Stomach (tissue), 9 donors: ENCODE data around the gene ADCY5. TPM values are rescaled to one million over a fixed set of nuclear protein-coding genes. Genes with fewer than 3 reads are reported as not detected.

Experiments used
- DNase-seq, 2 donors: peaks; one replicate each; pipeline versions ENCODE4 v3.0.0 to v3.0.0-alpha.2; 2013 to 2019
- H3K27ac ChIP-seq, 5 donors: fragments of 200-600 bp in 4 of 5; sonication (generic) in 4 of 5; one replicate each; pipeline ENCODE4 v1.5.1; 2013 to 2019; ENCODE audit warnings: mild to moderate bottlenecking in 1 of 5, moderate library complexity in 1 of 5
- H3K27me3 ChIP-seq, 3 donors: fragments of 200-600 bp; sonication (generic); one replicate each; pipeline ENCODE4 v1.5.1; 2017 to 2019; ENCODE audit warnings: mixed run types in 1 of 3
- H3K36me3 ChIP-seq, 4 donors: fragments of 200-600 bp; sonication (generic); 1 replicate in 3 of 4; 2 replicates in 1 of 4; pipeline ENCODE4 v1.5.1; 2016 to 2019
- H3K4me1 ChIP-seq, 4 donors: fragments of 200-600 bp; sonication (generic); one replicate each; pipeline ENCODE4 v1.5.1; 2016 to 2019
- H3K4me3 ChIP-seq, 4 donors: fragments of 200-600 bp; sonication (generic) in 3 of 4; one replicate each; pipeline ENCODE4 v1.5.1; 2016 to 2019; ENCODE audit warnings: mild to moderate bottlenecking in 1 of 4
- H3K9me3 ChIP-seq, 4 donors: fragments of 200-600 bp; sonication (generic); one replicate each; pipeline ENCODE4 v1.5.1; 2016 to 2019
- CTCF ChIP-seq, 7 experiments: fragments of 450-650 bp in 4 of 7; fragments of 200-600 bp in 3 of 7; sonication (generic) in 3 of 7; IDR thresholded peaks; one replicate each; pipeline ENCODE4 v1.5.1; 2016 to 2019; ENCODE audit warnings: antibody characterized with exemption in 7 of 7, control low read depth in 2 of 7, mild to moderate bottlenecking in 1 of 7
- EP300 ChIP-seq: sonication (generic); formaldehyde crosslinking; IDR thresholded peaks from one replicate; pipeline ENCODE4 v1.6.1; 2017; ENCODE audit warnings: antibody characterized with exemption
- POLR2A ChIP-seq, 4 donors: fragments of 450-650 bp; IDR thresholded peaks; one replicate each; pipeline ENCODE4 v1.6.1; 2016; ENCODE audit warnings: antibody characterized with exemption in 4 of 4, control low read depth in 2 of 4, mild to moderate bottlenecking in 1 of 4, moderate library complexity in 1 of 4
- POLR2AphosphoS5 ChIP-seq, 3 donors: sonication (generic); formaldehyde crosslinking; IDR thresholded peaks; one replicate each; pipeline ENCODE4 v1.6.1; 2016; ENCODE audit warnings: antibody characterized with exemption in 3 of 3
- WGBS, 5 donors: extraction: QIAGEN DNeasy Blood & Tissue Kit in 3 of 5; methylation state at CpG; one replicate each; pipeline versions ENCODE4 v1.1.5 to v1.1.7; 2013 to 2018; 5-methylcytosine and 5-hydroxymethylcytosine counted together
- intact Hi-C: fragments of 100-400 bp; cut with DNase I; formaldehyde crosslinking; loops from one replicate; pipeline ENCODE4 v1.15.1; 2023; ENCODE audit warnings: low total_unique reads
- polyA plus RNA-seq, 3 donors: library from polyadenylated mRNA; stranded (reverse); fragments of 200-250 nt; gene quantifications; one replicate each; pipeline ENCODE4 v1.2.3, GENCODE V29; 2013
- total RNA-seq, 5 donors: library from RNA; depleted of rRNA; stranded (reverse); fragments of >200 nt; gene quantifications; one replicate each; pipeline versions ENCODE4 v1.1.0 to v1.2.3, GENCODE V29; 2014 to 2016
- donor health status: healthy with polysubstance abuse.
- donor health status: Bipolar disorder and iron deficiency.
- donor health status: healthy.

ADCY5 gene
- total and polyA plus RNA-seq, 8 donors: 1.8 to 79.9 (median 16.3) TPM

- Histone ChIP-seq H3K4me3 (no peak overlapping the region), H3K4me1 (peaks cover 0 to 64% (median 20%) of the 10 kb centered on the region in 4 donors), H3K9me3 (no peaks in the 10 kb centered on the region), H3K27ac (peak overlapping the region in 4 of 5 donors; percentile 38 to 77 (median 55)), H3K36me3 (no peaks in the 10 kb centered on the region), H3K27me3 (peaks cover 0 to 13% (median 0%) of the 10 kb centered on the region in 3 donors)
- WGBS, 5 donors: 76 to 86% (median 82%) methylated on average over 13 of the region's 13 CpGs
- intact Hi-C loops: no loop called here
- TF ChIP-seq EP300: no peak
- TF ChIP-seq CTCF (IDR thresholded peaks at IDR 0.05): no peak
- TF ChIP-seq POLR2A (IDR thresholded peaks at IDR 0.05): no peak
- no peak for TF ChIP-seq POLR2AphosphoS5 (IDR thresholded peaks at IDR 0.05)
- DNase-seq: no peak
Measured at GRCh38 chr3:123344907-123345594, 103.8 kb downstream of the ADCY5 start.

DNA sequence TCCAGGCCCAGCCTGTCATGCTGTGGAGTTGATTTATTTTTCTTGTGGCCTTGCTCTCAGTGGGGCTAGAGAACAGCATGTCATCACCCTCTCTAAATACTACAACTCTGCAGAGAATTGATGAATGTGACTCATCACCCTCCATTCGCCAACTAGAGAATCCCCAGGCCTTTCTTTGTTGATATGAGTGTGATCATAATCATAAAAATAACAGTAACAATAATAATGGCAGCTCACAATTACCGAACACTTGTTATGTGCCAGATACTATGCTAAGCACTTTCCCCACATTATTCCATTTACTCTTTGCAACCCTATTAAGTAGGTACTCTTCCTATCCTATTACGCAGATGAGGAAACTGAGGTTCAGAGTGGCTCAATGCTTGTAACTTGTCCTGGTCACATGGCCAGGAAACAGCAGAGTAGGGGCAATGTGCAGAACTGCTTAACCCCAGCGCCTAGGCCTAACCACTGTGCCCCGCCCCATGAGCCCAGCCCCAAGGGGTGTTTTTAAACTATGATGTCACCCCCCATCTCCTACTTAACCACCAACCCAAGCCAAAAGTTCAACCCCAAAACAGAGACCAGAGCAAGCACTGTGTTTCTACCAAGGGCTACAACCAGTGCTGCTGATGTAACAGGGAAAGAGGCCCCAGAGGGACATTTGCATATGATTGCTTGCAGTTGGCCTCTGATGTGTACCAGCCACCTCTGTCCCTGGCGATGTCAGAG is 104.5 kb downstream of the ADCY5 start:
- no peak overlapping the region for H3K4me3 ChIP-seq
- DNase-seq: no peak
- no peaks in the 10 kb centered on the region for H3K36me3 ChIP-seq
- H3K27me3 ChIP-seq: peaks cover 0 to 10% (median 0%) of the 10 kb centered on the region in 3 donors
- intact Hi-C loops: no loop called here
- WGBS, 5 donors: 76 to 89% (median 84%) methylated on average over 6 of the region's 6 CpGs
- H3K27ac ChIP-seq: peak overlapping the region in 4 of 5 donors; percentile 53 to 77 (median 62)
- TF ChIP-seq POLR2A (IDR thresholded peaks at IDR 0.05) (no peak), POLR2AphosphoS5 (IDR thresholded peaks at IDR 0.05) (peak in 1 of 3 donors; percentile 61), CTCF (IDR thresholded peaks at IDR 0.05) (no peak)
- H3K9me3 ChIP-seq: no peaks in the 10 kb centered on the region
- peaks cover 0 to 59% (median 20%) of the 10 kb centered on the region in 4 donors for H3K4me1 ChIP-seq

GRCh38 chr3:123343296-123344174 is 105.4 kb downstream of the ADCY5 start:
- Histone ChIP-seq H3K27ac (peak overlapping the region in 4 of 5 donors; percentile 49 to 77 (median 61)), H3K27me3 (peaks cover 0 to 4% (median 0%) of the 10 kb centered on the region in 3 donors), H3K4me3 (no peak overlapping the region), H3K4me1 (peaks cover 0 to 64% (median 26%) of the 10 kb centered on the region in 4 donors), H3K9me3 (no peaks in the 10 kb centered on the region), H3K36me3 (no peaks in the 10 kb centered on the region)
- DNase-seq: no peak
- TF ChIP-seq POLR2A (IDR thresholded peaks at IDR 0.05) (no peak), EP300 (no peak), CTCF (IDR thresholded peaks at IDR 0.05) (no peak), POLR2AphosphoS5 (IDR thresholded peaks at IDR 0.05) (no peak)
- intact Hi-C loops: no loop called here
- 43 to 79% (median 72%) methylated on average over 5 to 15 of the region's 15 CpGs for WGBS, 5 donors

- DNase-seq: no peak
- 66 to 78% (median 73%) methylated on average over 6 to 8 of the region's 8 CpGs for whole genome bisulfite sequencing, 5 donors
- Histone ChIP-seq H3K27me3 (no peaks in the 10 kb centered on the region), H3K9me3 (no peaks in the 10 kb centered on the region), H3K36me3 (no peaks in the 10 kb centered on the region), H3K4me1 (peaks cover 0 to 66% (median 31%) of the 10 kb centered on the region in 4 donors), H3K4me3 (no peak overlapping the region), H3K27ac (peak overlapping the region in 2 of 5 donors; percentile 69 to 77)
- intact Hi-C loops: no loop called here
- TF ChIP-seq POLR2A (IDR thresholded peaks at IDR 0.05): no peak
- TF ChIP-seq CTCF (IDR thresholded peaks at IDR 0.05): no peak
- TF ChIP-seq POLR2AphosphoS5 (IDR thresholded peaks at IDR 0.05): no peak
- TF ChIP-seq EP300: no peak
Measured at GRCh38 chr3:123342631-123343080, 106.2 kb downstream of the ADCY5 start.
